Neutrophil (primary cell): Measurements from ENCODE around the gene FHOD3.

Experiments used
- H3K27ac ChIP-seq: fragments of 200-600 bp; sonication (generic); 2 replicates; pipeline ENCODE4 v1.5.1; 2016; ENCODE audit warnings: mild to moderate bottlenecking, moderate library complexity
- H3K27me3 ChIP-seq: fragments of 200-600 bp; sonication (generic); 2 replicates; pipeline ENCODE4 v1.6.0; 2016; ENCODE audit warnings: mild to moderate bottlenecking
- H3K36me3 ChIP-seq: fragments of 200-600 bp; sonication (generic); 2 replicates; pipeline ENCODE4 v1.5.1; 2017
- H3K4me1 ChIP-seq, 2 experiments: fragments of 200-600 bp in 1 of 2; sonication (generic) in 1 of 2; 1 replicate in 1 of 2; 2 replicates in 1 of 2; pipeline versions ENCODE4 v1.5.1 to v1.6.1; 2013 to 2016; ENCODE audit warnings: low read depth in 1 of 2, low read length in 1 of 2, mild to moderate bottlenecking in 1 of 2, moderate library complexity in 1 of 2; ENCODE audit not compliant: control insufficient read depth in 1 of 2, insufficient read depth in 1 of 2
- H3K4me3 ChIP-seq, 2 experiments: fragments of 200-600 bp in 1 of 2; sonication (generic) in 1 of 2; 1 replicate in 1 of 2; 2 replicates in 1 of 2; pipeline ENCODE4 v1.5.1; 2013 to 2016; ENCODE audit warnings: low read depth in 1 of 2, low read length in 1 of 2, mild to moderate bottlenecking in 1 of 2, moderate library complexity in 1 of 2
- H3K9me3 ChIP-seq: fragments of 200-600 bp; sonication (generic); 2 replicates; pipeline ENCODE4 v1.5.1; 2016
- TF ChIP-seq, protein P1 (sequence below): fragments of 200-600 bp; sonication (generic); IDR thresholded peaks from 2 replicates; pipeline ENCODE4 v1.5.1; 2016; ENCODE audit warnings: antibody characterized with exemption

Gene FHOD3

GRCh38 chr18:36680042-36680441 is 382.5 kb downstream of the FHOD3 start:
- H3K4me1 ChIP-seq, result no peaks in the 10 kb centered on the region
- no peak overlapping the region for H3K4me3 ChIP-seq
- TF ChIP-seq, protein P1, sequence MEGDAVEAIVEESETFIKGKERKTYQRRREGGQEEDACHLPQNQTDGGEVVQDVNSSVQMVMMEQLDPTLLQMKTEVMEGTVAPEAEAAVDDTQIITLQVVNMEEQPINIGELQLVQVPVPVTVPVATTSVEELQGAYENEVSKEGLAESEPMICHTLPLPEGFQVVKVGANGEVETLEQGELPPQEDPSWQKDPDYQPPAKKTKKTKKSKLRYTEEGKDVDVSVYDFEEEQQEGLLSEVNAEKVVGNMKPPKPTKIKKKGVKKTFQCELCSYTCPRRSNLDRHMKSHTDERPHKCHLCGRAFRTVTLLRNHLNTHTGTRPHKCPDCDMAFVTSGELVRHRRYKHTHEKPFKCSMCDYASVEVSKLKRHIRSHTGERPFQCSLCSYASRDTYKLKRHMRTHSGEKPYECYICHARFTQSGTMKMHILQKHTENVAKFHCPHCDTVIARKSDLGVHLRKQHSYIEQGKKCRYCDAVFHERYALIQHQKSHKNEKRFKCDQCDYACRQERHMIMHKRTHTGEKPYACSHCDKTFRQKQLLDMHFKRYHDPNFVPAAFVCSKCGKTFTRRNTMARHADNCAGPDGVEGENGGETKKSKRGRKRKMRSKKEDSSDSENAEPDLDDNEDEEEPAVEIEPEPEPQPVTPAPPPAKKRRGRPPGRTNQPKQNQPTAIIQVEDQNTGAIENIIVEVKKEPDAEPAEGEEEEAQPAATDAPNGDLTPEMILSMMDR, result no peak
- H3K27me3 ChIP-seq, result no peaks in the 10 kb centered on the region
- H3K9me3 ChIP-seq, result no peaks in the 10 kb centered on the region
- H3K27ac ChIP-seq, result no peak overlapping the region
- H3K36me3 ChIP-seq, result no peaks in the 10 kb centered on the region

GRCh38 chr18:36685580-36685979 is 388.1 kb downstream of the FHOD3 start:
- H3K4me3 ChIP-seq, result no peak overlapping the region
- no peaks in the 10 kb centered on the region for H3K4me1 ChIP-seq
- no peaks in the 10 kb centered on the region for H3K27me3 ChIP-seq
- no peaks in the 10 kb centered on the region for H3K9me3 ChIP-seq
- H3K36me3 ChIP-seq, result no peaks in the 10 kb centered on the region
- TF ChIP-seq, protein P1, result no peak
- no peak overlapping the region for H3K27ac ChIP-seq

- Histone ChIP-seq H3K4me3 (no peak overlapping the region), H3K36me3 (no peaks in the 10 kb centered on the region), H3K9me3 (no peaks in the 10 kb centered on the region), H3K27me3 (no peaks in the 10 kb centered on the region), H3K27ac (no peak overlapping the region), H3K4me1 (no peaks in the 10 kb centered on the region)
- TF ChIP-seq, protein P1, result no peak
Observed at GRCh38 chr18:36688020-36688965, 390.8 kb downstream of the FHOD3 start.

GRCh38 chr18:36692371-36692770 is 394.9 kb downstream of the FHOD3 start:
- Histone ChIP-seq H3K4me1 (no peaks in the 10 kb centered on the region), H3K4me3 (no peak overlapping the region), H3K36me3 (no peaks in the 10 kb centered on the region), H3K27ac (no peak overlapping the region), H3K9me3 (no peaks in the 10 kb centered on the region), H3K27me3 (no peaks in the 10 kb centered on the region)
- TF ChIP-seq, protein P1, result no peak

DNA sequence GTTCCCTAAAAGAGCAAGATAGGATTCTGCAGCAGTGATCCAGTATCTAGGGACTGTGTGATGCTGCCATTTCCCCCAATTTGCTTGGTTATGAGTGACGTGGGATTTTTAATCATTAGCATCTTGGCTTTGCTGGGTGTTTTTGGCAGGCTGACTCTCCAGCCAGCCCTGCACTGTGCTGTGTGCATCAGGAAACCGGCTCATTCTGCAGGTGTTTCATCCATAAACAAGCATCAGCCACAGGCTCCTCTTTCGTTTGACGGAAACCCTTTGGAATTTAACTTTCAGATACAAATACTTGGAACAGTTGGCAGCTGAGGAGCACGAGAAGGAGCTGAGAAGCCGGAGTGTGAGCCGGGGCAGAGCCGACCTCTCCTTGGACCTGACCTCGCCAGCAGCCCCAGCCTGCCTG is 395.4 kb downstream of the FHOD3 start:
- Histone ChIP-seq H3K27me3 (no peaks in the 10 kb centered on the region), H3K36me3 (no peaks in the 10 kb centered on the region), H3K27ac (no peak overlapping the region), H3K9me3 (no peaks in the 10 kb centered on the region), H3K4me1 (no peaks in the 10 kb centered on the region), H3K4me3 (no peak overlapping the region)
- TF ChIP-seq, protein P1, result no peak
